SKM-1 treated with dmso at 0.1 percent for 144 hours (cell line): ENCODE data around the gene WNT7B.

Experiments
- DNase-seq: peaks from one replicate; lab custom pipeline; 2025; ENCODE audit not compliant: unreplicated experiment; lab: John Stamatoyannopoulos, UW

The WNT7B gene

GRCh38 chr22:45974498-45974897 lies 2.5 kb downstream of the WNT7B start:
- DNase-seq = no peak

- DNase-seq = no peak
These were observed 4.1 kb downstream of the WNT7B start for GRCh38 chr22:45972889-45973253.

- DNase-seq = no peak
These were observed 4.7 kb downstream of the WNT7B start for GRCh38 chr22:45972091-45972888.

GRCh38 chr22:45971408-45972028 lies 5.4 kb downstream of the WNT7B start:
- no peak for DNase-seq

DNA sequence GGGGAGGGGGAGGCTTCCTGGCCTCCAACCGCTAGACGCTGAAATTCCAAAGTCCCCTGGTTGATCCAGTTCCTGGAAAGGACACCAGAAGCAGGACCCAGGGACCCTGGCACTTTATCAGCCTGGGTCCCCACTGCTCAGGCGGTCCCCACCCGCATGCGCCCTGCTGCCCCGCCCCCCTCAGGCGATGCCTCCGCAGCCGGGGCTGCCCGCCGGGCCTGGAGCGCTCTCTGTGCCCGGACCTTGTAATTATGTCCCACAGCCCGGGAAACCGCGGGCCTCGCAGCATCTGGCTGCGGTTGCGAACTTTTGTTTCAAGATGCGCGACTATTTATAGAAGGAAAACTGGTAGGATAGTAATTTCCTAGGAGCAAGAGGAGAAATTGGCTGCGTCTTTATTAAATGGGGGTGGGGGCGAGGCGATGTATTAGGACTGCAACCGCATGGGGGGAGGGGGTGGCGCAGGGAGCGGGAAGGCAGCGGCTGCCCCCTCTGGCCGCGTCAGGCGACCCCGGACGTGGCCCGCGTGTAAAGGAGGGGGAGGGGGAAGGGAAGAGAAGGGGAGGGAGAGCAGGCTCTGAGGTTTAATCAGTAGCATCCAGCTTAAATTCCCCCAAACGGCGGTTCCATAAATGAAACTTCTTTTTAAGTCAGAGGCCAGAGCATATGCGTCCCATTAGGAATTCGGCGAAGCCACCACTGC lies 6.1 kb downstream of the WNT7B start:
- no peak for DNase-seq

DNA sequence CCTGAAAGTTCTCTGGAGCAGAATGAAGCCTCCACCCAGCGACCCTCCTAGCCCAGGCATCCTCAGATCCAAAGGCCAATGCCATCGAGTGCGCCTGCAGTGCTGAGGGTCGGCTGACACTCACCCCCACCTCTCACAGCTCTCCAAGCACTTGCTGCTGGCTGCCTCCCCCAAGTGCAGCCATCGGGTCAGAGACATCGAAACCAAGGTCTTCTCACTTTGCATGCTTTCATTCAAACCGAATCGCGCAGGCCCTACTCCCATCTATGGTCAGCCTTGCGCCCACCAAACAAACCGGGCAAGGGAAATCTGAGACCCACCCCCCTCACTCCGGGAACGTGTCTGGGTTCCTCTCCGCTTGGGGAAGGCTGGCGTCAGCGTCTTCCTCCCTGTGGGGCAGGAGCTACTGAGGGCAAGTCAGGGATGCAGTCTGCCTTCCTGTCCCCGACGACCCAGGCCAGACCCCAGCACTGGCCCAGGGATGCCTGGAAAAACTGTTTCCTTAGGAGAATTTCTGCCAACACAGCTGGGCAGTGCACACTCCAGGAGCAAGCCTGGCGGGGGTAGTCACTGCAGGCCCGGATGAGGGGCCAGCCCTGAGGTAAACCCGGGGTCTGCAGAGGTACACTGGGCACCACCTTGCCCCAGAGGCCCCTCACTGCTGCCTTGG lies 7.0 kb downstream of the WNT7B start:
- no peak for DNase-seq

GRCh38 chr22:45969414-45969799 lies 7.6 kb downstream of the WNT7B start:
- DNase-seq = no peak

DNA sequence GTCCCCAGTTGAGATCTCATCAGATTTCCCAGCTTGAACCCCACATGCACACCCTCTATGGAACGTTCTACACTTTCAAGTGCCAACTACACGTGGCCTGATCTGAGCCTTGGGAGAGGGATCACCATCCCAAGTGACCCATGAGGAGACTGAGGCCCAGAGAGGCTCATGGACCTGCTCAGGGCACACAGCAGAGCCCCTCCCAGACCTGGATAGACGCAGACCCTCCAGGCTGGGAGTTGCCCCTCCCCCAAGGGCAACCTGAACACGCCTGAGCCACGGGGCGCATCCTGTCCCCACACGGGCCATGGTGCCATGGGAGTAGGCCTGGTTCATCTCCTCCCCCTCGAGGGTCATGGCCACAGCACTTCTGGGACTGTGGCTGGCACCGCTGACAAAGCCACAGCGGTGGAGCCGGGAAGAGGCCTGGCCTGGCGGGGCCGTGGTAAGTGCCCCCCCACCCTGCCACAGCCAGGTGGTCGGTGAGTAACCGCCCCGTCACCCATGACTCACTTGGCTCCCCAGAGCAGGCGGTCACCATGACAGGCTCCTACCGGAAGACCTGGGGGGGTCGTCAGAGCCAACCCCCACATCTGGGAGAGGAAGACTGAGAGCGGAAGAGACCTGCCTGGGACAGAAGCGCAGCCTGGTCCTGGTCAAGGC lies 8.1 kb downstream of the WNT7B start:
- DNase-seq = no peak

DNA sequence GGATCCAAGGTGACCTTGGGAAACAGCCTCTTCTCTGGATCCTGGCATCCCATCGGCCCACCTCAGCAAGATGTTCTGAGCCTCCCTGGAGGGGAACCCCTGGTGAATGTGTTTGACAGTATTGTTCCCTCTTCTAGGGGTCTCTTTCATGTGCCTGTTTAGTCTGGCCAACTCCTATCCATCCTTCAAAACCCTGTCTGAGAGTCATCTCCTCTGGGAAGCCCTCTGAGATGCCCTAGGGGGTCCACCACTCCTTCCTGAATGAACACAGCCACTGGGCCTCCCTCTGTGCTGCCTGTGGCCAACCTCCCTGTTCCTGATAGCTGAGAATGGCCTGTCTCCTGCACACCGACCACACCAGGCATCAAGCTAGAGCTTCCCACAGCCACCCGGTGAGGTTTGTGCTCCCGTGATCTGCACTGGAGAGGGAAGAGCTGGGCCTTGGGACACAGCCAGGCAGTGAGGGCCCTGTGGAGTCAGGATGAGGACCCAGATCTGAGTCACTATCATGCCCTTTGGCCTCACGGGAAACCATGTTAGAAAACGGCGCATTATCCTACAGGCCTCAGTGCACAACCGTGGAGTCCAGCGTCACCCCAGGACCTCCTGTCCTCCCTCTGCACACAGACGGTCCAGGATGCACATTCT lies 8.8 kb downstream of the WNT7B start:
- no peak for DNase-seq

DNA sequence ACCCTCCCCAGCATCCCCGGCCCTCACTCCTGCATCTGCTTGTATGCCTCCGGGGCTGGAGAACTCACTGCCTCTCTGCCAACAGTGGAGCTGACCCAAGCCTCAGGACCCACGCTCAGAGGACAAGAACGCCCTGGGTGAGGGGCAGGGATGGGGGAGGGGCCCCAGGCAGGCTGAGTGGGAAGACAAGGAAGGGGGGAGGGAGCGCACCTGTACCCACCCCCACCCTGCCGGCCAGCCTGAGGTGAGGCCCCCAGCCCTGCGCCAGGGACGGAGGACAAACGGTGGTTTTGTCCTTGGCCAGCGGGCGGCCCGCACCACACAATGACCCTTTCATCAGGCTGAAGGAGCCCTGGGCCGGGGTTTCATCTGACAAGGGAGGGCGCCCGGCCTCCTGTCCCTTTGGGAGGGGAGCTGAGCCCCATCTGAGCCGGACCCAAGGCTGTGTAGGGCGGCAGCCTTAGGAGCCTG lies 10.0 kb downstream of the WNT7B start:
- no peak for DNase-seq

- DNase-seq = no peak
These were observed 10.6 kb downstream of the WNT7B start for GRCh38 chr22:45966320-45966894.

DNA sequence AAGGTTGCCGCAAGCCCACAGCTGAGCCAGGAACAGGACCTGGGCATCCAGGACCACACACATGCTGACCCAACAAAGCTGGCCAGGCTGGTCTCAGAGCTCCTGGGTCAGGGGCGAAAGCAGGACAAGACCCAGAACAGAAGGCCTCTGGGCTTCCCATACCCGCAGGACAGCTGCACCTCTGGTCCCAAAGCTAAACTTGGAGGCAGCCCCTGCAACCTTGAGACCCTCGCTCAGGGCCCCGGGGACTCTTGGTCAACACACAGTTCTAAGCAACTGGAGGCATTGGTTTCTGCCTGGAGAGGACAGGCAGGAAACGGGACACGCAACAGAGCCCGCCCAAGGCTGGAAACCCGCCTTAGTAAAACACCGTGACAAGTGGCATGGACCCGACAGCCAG lies 11.4 kb downstream of the WNT7B start:
- DNase-seq = no peak

- DNase-seq = no peak
These were observed 11.9 kb downstream of the WNT7B start for GRCh38 chr22:45964926-45965527.

DNA sequence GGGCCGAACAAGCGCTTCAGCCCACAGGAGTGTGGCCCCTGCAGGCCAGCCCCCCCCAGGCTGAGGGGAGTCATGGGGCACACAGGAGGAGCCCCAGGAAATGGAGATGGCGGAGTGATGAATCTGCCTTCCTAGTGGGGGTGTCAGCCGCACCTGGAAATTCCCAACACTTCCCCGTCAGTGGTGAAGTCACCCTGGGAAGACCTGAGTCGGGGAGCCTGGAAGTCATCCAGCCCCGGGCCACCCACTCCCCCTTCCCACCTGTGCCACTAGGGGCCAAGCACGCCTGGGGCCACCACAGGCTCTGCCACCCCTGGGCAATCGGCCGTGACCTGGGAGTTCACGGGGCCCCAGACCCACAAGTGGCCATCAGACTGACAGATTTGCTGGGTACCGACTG lies 12.6 kb downstream of the WNT7B start:
- DNase-seq = no peak

- DNase-seq = no peak
These were observed 13.1 kb downstream of the WNT7B start for GRCh38 chr22:45963821-45964220.

GRCh38 chr22:45962756-45963324 lies 14.1 kb downstream of the WNT7B start:
- no peak for DNase-seq

GRCh38 chr22:45962434-45962718 lies 14.6 kb downstream of the WNT7B start:
- no peak for DNase-seq

GRCh38 chr22:45961679-45962433 lies 15.1 kb downstream of the WNT7B start:
- no peak for DNase-seq
